WTC11 (cell line): ENCODE data around the gene CIPC.

Source experiments
- ATF6 ChIP-seq: sonication (generic); formaldehyde crosslinking; IDR thresholded peaks from 2 replicates; pipeline ENCODE4 v1.8.1; 2023; ENCODE audit warnings: mild to moderate bottlenecking, missing genetic modification reagents
- CTCF ChIP-seq: fragments of 200-600 bp; IDR thresholded peaks from 2 replicates; pipeline ENCODE4 v1.8.0; 2022; ENCODE audit warnings: antibody characterized with exemption
- FOXK1 ChIP-seq: sonication (generic); formaldehyde crosslinking; IDR thresholded peaks from 2 replicates; pipeline ENCODE4 v1.8.0; 2022; ENCODE audit warnings: mild to moderate bottlenecking, moderate library complexity, missing genetic modification reagents
- MXD4 ChIP-seq: fragments of 250-450 bp; sonication (Bioruptor Pico); IDR thresholded peaks from 2 replicates; pipeline ENCODE4 v1.8.0; 2021; ENCODE audit warnings: mild to moderate bottlenecking, moderate library complexity, borderline replicate concordance
- SP1 ChIP-seq: sonication (generic); formaldehyde crosslinking; conservative IDR thresholded peaks from 2 replicates; pipeline ENCODE4 v1.8.1; 2022; ENCODE audit warnings: missing genetic modification reagents
- TP53 ChIP-seq: sonication (generic); formaldehyde crosslinking; IDR thresholded peaks from 2 replicates; pipeline ENCODE4 v1.8.1; 2023; ENCODE audit warnings: mild to moderate bottlenecking, missing genetic modification reagents
- ZBTB21 ChIP-seq: sonication (generic); formaldehyde crosslinking; IDR thresholded peaks from 2 replicates; pipeline ENCODE4 v1.8.1; 2023; ENCODE audit warnings: mild to moderate bottlenecking, missing genetic modification reagents, borderline replicate concordance
- ZBTB43 ChIP-seq: sonication (generic); formaldehyde crosslinking; IDR thresholded peaks from 2 replicates; pipeline ENCODE4 v1.8.1; 2023; ENCODE audit warnings: mild to moderate bottlenecking, missing genetic modification reagents
- ZNF396 ChIP-seq: fragments of 250-450 bp; sonication (Bioruptor Pico); IDR thresholded peaks from 2 replicates; pipeline ENCODE4 v1.8.0; 2021; ENCODE audit warnings: mild to moderate bottlenecking, moderate library complexity, borderline replicate concordance
- TF ChIP-seq, protein P1 (sequence below): sonication (generic); formaldehyde crosslinking; IDR thresholded peaks from 2 replicates; pipeline ENCODE4 v1.8.1; 2023; ENCODE audit warnings: mild to moderate bottlenecking, missing genetic modification reagents, borderline replicate concordance
- TF ChIP-seq, protein P2 (sequence below): sonication (generic); formaldehyde crosslinking; IDR thresholded peaks from 2 replicates; pipeline ENCODE4 v1.8.0; 2023; ENCODE audit warnings: missing genetic modification reagents
- TF ChIP-seq, protein P3 (sequence below): sonication (generic); formaldehyde crosslinking; IDR thresholded peaks from 2 replicates; pipeline ENCODE4 v1.8.1; 2022; ENCODE audit warnings: low read depth, missing genetic modification reagents, borderline replicate concordance
- TF ChIP-seq, protein P4 (sequence below): sonication (generic); formaldehyde crosslinking; IDR thresholded peaks from 2 replicates; pipeline ENCODE4 v1.8.0; 2022; ENCODE audit warnings: mild to moderate bottlenecking, missing genetic modification reagents
- TF ChIP-seq, protein P5 (sequence below): sonication (generic); formaldehyde crosslinking; conservative IDR thresholded peaks from 2 replicates; pipeline ENCODE4 v1.8.1; 2022; ENCODE audit warnings: mild to moderate bottlenecking, missing genetic modification reagents

- TF ChIP-seq CTCF, result no peak
- no peak for TF ChIP-seq ATF6
- TF ChIP-seq, protein P1, sequence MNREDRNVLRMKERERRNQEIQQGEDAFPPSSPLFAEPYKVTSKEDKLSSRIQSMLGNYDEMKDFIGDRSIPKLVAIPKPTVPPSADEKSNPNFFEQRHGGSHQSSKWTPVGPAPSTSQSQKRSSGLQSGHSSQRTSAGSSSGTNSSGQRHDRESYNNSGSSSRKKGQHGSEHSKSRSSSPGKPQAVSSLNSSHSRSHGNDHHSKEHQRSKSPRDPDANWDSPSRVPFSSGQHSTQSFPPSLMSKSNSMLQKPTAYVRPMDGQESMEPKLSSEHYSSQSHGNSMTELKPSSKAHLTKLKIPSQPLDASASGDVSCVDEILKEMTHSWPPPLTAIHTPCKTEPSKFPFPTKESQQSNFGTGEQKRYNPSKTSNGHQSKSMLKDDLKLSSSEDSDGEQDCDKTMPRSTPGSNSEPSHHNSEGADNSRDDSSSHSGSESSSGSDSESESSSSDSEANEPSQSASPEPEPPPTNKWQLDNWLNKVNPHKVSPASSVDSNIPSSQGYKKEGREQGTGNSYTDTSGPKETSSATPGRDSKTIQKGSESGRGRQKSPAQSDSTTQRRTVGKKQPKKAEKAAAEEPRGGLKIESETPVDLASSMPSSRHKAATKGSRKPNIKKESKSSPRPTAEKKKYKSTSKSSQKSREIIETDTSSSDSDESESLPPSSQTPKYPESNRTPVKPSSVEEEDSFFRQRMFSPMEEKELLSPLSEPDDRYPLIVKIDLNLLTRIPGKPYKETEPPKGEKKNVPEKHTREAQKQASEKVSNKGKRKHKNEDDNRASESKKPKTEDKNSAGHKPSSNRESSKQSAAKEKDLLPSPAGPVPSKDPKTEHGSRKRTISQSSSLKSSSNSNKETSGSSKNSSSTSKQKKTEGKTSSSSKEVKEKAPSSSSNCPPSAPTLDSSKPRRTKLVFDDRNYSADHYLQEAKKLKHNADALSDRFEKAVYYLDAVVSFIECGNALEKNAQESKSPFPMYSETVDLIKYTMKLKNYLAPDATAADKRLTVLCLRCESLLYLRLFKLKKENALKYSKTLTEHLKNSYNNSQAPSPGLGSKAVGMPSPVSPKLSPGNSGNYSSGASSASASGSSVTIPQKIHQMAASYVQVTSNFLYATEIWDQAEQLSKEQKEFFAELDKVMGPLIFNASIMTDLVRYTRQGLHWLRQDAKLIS (CRISPR knock-in tag), result no peak
- TF ChIP-seq, protein P2, sequence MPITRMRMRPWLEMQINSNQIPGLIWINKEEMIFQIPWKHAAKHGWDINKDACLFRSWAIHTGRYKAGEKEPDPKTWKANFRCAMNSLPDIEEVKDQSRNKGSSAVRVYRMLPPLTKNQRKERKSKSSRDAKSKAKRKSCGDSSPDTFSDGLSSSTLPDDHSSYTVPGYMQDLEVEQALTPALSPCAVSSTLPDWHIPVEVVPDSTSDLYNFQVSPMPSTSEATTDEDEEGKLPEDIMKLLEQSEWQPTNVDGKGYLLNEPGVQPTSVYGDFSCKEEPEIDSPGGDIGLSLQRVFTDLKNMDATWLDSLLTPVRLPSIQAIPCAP (CRISPR knock-in tag), result no peak
- no peak for TF ChIP-seq FOXK1
- TF ChIP-seq SP1 (CRISPR knock-in tag), result no peak
- TF ChIP-seq, protein P3, sequence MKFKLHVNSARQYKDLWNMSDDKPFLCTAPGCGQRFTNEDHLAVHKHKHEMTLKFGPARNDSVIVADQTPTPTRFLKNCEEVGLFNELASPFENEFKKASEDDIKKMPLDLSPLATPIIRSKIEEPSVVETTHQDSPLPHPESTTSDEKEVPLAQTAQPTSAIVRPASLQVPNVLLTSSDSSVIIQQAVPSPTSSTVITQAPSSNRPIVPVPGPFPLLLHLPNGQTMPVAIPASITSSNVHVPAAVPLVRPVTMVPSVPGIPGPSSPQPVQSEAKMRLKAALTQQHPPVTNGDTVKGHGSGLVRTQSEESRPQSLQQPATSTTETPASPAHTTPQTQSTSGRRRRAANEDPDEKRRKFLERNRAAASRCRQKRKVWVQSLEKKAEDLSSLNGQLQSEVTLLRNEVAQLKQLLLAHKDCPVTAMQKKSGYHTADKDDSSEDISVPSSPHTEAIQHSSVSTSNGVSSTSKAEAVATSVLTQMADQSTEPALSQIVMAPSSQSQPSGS (CRISPR knock-in tag), result no peak
- TF ChIP-seq ZBTB43 (CRISPR knock-in tag), result no peak
- TF ChIP-seq, protein P4, sequence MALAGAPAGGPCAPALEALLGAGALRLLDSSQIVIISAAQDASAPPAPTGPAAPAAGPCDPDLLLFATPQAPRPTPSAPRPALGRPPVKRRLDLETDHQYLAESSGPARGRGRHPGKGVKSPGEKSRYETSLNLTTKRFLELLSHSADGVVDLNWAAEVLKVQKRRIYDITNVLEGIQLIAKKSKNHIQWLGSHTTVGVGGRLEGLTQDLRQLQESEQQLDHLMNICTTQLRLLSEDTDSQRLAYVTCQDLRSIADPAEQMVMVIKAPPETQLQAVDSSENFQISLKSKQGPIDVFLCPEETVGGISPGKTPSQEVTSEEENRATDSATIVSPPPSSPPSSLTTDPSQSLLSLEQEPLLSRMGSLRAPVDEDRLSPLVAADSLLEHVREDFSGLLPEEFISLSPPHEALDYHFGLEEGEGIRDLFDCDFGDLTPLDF (CRISPR knock-in tag), result no peak
- TF ChIP-seq ZBTB21 (CRISPR knock-in tag), result no peak
- TF ChIP-seq MXD4 (CRISPR knock-in tag), result no peak
- TF ChIP-seq, protein P5, sequence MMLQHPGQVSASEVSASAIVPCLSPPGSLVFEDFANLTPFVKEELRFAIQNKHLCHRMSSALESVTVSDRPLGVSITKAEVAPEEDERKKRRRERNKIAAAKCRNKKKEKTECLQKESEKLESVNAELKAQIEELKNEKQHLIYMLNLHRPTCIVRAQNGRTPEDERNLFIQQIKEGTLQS (CRISPR knock-in tag), result no peak
- TF ChIP-seq TP53 (CRISPR knock-in tag), result no peak
- TF ChIP-seq ZNF396, result no peak
Measured at GRCh38 chr14:77084985-77085384, 13.1 kb upstream of the CIPC start.
